HG02763 (cell line): Measurements from ENCODE around the gene ITGB7.

Experiments
- ATAC-seq: cut with Tn5 transposase; IDR thresholded peaks from one replicate; pipeline ENCODE4 v1.9.1; 2021; ENCODE audit warnings: mild to moderate bottlenecking, moderate library complexity; ENCODE audit not compliant: unreplicated experiment

The ITGB7 gene

DNA sequence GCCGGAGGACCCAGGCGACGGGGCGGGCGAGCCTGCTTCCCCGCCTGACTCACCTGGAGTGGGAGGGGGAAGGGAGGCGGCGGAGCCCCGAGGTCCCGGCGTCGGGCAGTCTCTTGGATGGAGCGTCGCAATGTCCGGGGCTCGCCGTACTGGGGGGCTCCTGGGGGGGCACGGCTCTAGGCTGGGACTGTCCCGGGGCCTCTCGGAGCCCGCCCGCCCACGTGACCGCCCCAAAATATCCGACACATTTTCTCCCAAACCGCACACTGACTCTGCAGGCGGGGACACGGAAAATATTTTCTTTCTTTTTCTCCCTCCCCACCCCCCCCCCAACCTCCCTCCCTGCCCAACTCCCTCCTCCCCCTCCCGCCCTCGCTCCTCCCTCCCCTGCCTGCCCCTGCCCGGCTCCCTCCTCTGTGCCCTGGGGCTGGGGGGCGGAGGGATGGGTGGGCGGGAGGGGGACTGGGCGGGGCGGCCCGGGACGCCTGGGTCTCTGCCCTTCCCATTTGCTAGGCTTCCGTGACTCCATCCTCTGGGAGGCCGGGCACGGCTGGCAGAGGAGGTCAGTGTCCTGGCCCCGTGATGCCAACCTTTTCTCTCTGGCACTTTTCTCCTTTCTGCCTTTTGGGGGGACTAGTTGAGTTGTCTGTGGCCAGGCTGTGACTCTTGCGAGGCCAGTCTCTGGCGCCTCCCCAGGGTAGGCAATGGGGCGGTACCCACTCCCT is 25.0 kb upstream of the ITGB7 start, which contains the start of gene RARG:
TSS of gene RARG (minus strand) at position 289 of the 725 bp plus-strand sequence. CDS start 4,664 bp downstream, outside the sequence.
- no peak for ATAC-seq

DNA sequence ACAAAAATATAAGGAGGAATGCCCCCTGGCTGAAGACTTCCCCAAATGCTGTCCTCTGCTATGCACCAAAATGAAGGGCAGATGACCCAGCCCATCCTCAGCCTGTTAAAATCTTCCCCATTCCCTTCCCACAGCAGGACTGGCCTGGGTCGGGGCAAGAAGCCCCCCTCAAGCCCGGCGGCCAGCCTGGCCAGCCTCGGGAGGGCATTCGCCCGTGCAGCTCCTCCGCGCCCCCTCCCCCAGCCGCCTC is 24.5 kb upstream of the ITGB7 start:
- no peak for ATAC-seq

DNA sequence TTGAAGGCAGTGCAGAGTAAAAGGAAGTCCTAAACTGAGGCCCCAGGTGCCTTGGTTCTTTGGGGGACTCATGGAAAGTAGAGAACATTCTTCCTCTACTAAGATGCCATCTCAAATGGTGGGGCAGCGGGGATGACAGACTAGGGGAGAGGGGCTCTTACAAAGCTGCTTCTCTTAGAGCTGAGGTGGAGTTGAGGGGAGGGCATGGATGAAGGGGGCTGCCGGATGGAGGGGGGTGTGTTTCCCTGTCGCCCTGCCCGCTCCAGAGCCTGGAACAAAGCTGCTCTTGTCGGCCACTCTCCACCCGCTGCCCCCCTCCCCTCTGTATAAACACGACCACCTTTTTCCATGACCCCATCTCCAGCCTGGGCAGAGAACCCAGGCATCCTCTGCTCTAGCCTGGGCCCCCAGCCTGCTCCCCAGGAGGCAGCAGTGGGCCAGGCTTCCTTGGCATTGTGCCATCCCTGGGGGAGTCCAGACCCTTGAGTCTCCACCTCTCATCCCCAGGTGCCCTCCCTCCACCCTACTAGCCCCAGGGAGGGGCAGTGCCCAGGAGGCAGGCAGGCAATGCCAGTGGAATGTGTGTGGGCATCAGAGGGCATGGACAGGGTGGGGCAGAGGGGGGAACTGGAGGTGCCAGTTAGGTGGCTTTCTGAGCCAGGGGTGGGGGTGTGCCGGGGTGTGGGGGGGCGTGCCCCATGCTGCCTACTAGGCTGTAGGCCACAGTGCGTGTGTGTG is 23.2 kb upstream of the ITGB7 start:
- no peak for ATAC-seq

DNA sequence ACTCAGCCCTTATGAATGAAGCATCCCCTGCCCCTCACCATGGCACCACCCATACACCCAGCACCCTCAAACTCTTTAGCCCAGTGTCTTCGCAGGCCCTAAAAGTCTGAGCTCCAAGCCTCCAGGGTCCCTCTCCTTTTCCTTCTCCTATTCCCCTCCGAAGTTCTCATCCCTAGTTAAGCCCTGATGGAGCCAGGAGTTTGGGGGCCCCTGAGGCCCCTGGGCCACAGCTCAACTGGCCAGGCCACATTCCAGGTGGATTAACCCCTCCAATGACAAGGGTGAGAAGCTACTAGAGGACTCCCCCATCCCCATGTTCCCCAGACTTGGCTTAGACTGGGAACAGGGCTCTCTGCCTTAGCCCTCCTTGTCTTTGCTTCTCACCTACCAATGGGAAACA is 22.4 kb upstream of the ITGB7 start:
- no peak for ATAC-seq

DNA sequence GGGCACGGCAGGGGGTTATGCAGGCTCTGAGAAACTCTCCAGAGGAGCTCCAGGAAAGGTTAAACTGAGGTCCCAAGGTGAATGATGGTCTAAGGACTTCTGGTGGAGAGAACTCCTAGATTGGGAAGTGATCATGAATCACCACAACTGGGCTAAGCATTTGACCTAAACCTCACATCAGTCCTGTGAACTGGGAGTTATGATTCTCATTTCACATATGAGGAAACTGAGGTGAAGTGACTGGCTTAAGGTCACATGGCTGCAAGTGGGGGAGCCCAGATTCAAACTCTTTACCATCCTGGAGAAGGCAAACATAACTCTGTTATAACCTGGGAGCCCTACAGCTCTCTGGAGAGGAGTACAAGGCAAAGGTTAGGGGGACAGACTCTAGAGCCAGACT is 20.8 kb upstream of the ITGB7 start:
- no peak for ATAC-seq

DNA sequence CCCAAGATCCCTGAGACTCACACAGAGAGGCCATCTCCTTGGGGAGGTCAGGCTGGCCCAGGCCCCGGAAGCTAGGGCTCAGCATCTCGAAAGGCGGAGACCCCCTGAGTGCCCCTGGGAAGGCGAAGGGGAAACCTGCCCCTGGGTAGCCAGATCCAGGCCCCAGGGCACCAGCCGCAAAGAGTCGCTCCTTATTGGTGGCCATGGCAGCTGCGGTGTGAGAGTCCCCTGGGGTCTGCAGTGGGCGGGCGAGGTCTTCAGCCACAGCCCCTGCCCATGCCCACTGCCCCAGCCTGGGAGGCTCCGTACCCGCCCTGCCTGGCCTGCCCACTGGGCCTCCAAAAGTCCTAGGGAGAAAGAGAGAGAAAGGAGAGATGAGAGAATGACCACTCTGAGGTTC is 20.3 kb upstream of the ITGB7 start:
- no peak for ATAC-seq

DNA sequence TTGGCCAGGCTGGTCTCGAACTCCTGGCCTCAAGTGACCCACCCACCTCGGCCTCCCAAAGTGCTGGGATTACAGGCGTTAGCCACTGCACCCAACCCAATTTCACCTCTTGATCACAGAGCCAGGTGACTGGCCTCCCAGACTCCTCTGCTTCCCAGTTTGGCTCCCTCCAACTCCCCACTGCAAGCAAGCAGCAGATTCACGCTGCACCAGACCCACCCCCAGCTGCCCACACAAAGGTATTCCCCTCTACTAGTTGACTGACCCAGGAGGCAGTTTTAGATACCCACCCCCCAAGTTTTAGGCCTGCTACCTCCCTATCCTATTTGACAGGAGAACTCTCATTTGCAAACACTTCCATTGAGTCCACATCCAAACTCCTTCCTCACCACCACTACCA is 19.8 kb upstream of the ITGB7 start:
- no peak for ATAC-seq

DNA sequence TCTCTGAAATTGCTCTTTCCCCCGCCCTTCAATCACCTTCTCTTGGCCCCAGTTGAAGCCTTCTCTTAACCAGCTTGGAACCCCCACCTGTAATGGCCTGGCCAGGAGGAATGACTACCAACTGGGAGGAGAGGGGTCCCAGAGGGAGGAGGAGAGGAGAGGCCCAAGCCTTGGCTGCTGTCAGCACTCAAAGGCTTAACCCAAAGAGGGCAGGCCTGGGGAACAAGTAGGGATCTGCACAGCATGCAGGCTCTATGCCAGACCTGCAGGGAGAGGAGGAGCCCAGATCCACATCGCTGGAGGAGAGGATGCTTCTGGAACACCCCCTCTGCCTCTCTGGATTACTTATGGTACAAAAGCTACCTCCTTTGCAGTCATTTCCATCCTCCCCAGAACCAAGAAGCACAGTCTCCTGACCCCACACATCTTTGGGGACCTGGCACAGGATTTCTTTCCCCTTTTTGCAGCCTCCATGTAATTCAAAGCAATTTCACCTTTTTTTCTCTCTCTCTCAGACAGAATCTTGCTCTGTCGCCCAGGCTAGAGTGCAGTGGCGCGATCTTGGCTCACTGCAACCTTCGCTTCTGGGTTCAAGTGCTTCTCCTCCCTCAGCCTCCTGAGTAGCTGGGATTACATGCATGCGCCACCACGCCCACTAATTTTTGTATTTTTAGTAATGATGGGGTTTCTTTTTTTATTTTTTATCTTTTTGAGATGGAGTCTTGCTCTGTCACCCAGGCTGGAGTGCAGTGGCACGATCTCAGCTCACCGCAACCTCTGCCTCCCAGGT is 18.8 kb upstream of the ITGB7 start:
- ATAC-seq, result no peak

DNA sequence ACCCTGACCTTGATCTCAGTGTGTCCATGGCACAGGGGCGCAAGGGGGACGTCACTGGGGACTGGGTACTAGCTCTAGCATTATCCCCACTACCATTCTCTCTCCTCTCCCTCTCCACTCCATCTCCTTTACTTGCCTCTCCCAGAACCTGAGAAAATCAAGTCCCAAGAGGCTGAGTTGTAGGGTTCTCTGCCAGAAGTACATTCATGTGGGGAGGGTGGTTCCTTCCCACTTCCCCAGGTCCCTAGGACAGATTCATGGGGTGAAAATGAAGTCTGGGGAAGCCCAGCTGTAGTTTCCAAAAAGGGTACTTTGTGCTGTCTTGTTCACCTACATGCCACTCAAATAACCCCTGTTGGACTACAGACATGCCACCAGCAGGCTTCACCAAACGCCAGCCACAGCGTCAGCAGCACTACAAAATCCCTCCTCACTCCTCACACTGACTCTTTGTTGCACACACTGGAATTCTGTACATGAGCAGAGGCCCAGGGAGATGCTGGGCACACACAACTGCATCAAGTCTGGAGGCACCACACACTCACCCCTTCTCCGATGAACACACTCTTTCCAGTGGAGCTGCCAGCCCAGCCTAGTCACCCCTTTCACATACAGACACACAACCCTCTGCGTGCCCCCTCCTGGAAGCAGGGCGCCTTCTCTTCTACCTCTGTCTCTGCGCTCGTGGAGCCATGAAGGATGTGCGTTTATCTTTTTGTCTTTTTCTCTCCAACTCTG is 18.0 kb upstream of the ITGB7 start:
- ATAC-seq, result no peak

DNA sequence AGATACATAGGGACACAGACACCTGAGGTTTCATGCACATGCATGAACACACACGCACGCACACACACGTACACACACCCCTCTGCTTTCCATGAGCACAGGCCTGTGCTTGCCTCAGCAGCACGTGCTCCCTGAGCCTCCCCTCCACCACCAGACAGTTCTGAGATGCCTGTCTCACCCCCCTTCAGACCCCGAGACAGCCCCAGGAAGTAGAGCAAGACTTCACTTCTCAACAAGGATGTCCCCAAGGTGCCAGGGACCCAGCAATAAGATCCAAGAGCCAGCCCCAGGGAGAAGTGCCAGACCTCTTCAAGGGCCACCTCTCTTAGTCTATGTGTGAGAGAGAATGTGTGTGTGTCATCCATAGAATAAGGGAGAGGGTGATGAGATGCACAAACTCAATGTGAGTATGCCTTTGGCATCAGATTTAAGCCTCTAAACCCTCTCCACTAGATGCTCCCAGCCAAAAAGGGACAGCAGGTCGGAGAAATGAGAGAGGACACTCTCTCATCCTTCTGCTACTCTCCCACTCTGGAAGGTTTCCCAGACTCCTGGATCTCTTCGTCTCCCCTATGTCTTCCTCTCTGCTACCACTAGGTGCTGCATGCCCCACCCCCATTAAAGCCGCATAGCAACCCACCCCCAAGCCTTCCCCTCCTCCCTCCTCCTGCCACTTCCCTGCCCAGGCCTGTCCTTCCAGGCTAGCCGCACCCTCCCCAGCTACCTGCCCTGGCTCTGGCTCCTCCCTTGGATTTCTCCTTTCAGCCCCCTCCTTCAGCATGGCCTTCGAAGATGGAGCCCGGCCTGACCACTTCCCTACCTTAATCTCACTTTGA is 17.2 kb upstream of the ITGB7 start:
- no peak for ATAC-seq

DNA sequence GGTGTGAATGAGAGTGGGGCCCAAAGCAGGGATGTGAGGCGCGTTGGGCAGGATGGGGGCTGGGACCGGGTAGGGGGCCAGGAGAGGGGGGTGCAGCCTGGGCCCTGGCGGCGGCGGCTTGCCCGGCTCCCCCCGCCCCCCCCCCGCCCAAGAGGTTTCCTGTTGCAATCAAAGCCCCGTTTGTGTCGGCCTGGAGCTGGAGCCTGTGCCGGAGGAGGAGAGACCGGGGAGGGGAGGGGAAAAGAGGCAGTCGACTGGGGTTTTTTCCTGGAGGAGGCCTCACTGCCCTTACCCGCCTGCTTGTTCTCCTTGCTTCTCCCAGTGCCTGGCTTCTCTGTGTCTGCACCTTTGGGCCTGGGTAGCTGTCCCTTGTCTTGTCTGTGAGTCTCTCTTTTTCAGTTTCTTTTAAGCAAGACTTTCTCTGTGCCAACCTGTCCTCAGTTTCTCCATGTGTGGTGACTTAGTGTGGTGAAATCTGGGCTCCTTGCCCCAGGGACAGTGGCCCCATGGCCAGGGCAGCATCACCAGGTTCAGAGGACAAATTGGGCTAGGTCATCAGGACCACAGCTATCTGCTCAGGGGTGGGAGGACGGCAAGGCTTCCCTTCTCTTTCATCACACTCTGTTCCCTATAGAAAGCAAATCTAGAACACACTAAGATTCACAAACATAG is 16.5 kb upstream of the ITGB7 start:
- ATAC-seq, result no peak

DNA sequence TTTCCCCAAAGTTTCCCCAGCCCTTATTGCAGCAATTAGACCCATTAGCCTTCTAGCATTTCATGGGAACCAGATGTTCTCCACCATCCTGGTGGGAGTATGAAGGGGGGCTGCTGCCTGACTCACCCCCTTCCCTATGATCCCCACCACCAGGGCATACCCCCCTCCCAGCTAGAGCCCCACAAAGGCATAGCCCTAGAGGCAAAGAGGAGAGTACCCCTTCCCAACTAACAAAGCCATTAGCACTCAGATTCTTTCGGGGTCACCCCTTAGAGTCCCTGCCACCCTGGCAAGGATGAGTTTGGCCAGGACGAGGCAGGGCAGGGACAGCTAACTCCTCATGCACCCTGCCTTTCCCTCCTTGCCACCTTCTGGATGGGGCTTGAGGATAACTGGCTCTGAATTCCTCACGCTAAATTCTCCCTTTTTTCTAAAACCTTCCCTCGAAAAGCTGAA is 15.8 kb upstream of the ITGB7 start:
- no peak for ATAC-seq

DNA sequence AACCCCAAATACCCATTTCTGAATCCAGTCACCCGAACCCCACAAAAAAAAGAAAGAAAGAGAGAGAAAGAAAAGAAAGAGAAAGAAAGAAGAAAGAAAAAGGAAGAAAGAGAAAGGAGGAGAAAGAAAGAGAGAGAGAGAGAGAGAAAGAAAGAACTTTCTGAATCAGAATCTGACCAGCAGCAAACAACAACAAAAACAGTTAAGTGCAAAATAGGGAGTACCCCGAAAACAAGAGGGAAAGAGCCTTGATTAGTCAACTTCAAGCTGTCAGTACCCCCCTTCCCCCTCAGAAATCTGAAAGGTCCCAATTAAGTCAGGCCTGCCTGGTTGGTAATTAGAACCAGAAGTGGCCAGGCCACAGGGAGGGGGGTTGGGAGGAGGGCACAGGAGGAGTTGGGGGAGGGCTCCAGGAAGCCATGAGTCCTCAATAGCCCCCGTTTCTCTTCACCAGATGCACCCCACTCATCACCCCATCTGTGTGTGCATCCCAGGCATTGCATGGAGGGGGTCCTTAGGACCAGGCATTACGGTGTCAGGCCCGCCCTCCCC is 15.2 kb upstream of the ITGB7 start:
- ATAC-seq, result no peak

DNA sequence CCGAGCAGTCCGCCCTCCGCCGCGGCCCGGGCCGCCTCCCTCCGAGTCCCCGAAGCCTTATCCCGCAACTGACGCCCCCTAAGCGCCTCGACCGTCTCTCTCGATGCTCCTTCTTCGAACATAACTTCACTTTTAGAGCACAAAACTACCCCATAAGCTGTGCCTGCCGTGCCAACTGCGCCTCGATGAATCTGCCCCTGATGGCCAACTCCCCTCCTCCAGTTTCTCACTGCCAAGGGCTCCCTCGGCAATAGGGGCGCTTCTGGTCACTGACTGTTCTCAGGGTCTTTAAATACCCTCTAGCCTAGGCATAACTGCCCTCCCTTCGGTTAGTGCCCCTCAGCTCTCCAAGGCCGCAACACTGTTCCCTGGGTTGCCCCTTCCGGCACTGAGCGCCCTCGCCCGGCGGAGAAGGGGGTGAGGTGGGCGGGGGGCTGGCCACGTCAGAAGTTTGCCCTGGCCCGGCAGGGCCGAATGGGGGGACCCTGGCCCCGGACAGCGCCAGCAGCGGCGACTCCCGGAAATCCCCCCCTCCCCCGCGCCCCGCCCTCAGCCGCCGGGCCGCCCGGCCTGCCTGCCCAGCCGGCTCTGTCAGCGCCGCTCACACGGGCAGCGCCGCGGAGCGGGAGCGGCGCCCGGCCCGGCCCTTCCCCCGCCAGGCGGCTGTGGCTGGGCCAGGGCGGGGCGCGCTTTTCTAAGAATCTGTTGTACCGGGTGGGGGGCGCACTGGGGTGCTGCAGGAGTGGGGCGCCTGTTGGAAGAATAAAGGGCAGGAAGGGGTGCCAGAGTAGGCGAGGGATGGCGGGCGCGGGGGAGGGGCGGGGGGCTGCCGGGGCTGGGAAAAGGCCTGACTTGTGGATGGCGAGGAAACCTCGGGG is 14.4 kb upstream of the ITGB7 start:
- no peak for ATAC-seq

DNA sequence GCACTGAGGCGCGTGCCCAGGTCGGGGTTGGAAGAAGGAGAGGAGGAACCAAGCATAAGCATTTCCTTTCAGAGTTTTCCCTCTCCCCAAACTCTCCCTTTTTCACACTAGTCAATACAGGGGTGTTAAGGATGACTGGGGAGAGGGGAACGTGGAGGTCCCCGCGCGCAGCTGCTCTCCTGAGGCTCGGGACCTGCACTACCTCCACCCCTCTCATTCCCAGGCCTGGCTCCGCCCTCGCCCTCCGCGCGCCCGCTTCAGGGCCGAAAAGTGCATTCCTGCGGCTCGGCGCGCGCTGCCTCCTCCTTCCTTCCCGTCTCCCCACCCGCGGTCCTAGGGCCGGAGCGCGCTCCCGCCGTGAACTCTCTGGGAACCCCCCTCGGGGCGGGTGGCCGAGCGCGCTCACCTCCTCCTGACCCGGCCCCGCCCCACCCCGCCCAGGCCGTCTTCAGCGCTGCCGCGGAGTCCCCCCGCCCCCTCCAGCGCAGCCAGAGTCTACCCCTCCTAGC is 13.7 kb upstream of the ITGB7 start:
- ATAC-seq, result peak; percentile 48

DNA sequence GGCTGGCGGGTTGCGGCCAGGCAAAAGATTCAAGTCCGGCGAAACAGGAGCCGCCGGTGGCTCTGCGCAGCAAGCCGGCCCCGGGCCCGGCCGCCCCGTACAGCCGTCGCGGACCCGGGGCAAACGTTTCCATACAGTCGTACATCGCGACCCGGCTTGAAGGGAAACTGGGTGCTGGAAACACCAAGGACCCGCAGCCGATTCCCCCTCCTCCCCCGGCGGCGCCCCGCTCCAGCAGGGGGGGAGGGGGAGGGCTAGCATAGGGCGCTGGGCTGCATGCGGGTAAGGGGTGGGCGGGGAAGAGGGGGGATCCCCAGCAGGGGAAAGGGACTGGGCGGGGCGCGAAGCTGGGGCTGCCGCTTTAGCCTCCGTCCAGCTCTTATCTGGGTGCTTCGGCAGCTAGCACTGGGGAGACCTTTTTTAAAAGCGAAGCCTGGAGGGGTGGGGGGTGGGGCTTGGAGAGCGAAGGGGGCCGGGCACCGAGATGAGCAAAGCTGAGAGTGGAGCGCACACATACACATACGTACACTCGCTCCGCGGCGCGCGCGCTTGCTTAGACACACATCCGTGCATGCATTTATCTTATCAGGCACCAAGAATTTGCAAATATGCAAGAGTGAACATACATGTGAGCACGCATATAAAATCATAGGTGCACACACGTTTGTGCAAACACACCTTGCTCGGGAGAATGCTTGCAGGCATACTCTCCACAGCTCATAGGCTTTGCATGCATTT is 13.1 kb upstream of the ITGB7 start:
- ATAC-seq, result peak; percentile 26

DNA sequence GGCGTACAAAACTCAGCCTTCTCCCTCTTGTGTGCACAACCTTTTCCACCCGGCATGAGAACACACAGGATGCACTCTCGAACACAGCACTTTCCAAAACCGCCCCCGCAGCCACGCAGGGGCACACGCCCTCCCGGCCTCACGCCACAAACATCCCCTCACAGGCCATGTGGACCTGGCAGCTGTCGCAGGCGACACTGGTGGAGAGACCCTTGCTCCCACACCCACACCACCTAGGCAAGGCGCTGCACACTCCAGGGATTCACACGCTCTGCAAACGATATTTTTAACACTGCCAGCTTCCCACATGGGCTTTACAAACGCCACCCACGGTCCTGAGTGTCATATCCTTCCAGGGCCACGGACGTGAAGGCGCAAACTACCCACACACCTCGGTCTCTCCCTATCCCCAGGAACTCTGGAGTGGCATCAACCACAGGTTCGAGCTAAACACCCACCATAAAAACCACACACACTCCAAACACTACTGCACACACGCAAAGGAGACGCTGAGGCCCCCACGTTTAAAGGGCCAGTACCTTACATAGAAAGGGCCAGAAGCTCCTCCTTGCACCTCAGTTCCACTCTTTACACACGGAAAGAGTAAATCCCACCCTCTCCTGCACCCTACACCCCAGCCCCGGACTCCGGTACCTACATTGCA is 12.4 kb upstream of the ITGB7 start:
- ATAC-seq, result peak; percentile 21
